GM19351 (cell line): ENCODE measurements around the gene IGDCC3.

Experiments used
- ATAC-seq: cut with Tn5 transposase; IDR thresholded peaks from one replicate; pipeline ENCODE4 v1.9.1; 2021; ENCODE audit warnings: mild to moderate bottlenecking, moderate library complexity; ENCODE audit not compliant: unreplicated experiment

Gene IGDCC3

GRCh38 chr15:65302061-65302460, 75.7 kb downstream of the IGDCC3 start:
- no peak for ATAC-seq

DNA sequence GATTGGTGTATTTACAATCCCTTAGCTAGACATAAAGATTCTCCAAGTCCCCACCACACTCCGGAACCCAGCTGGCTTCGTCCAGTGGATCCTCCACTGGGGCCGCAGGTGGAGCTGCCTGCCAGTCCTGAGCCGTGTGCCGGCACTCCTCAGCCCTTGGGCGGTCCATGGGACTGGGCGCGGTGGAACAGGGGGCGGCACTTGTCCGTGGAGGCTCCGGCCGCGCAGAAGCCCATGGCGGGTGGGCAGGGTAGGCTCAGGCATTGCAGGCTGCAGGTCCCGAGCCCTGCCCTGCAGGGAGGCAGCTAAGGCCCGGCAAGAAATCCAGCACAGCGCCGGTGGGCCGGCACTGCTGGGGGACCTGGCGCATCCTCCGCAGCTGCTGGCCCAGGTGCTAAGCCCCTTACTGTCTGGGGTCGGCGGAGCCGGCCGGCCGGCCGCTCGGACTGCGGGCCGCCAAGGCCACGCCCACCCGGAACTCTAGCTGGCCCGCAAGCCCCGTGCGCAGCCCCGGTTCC, 76.8 kb downstream of the IGDCC3 start:
- no peak for ATAC-seq

DNA sequence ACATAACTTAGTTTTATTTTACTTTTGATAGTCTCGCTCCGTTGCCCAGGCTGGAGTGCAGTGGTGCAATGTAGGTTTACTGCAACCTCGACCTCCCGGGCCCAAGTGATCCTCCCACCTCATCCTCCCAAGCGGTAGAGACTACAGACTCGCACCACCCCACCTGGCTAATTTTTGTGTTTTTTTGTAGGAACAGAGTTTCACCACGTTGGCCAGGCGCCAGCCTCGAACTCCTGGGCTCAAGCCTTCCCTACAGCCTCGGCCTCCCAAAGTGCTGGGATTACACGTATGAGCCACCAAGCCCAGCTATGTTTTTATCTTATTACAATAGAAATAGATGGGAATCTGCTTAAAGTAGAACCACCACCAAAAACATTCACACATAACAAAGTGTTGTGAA, 79.1 kb downstream of the IGDCC3 start:
- ATAC-seq = no peak

DNA sequence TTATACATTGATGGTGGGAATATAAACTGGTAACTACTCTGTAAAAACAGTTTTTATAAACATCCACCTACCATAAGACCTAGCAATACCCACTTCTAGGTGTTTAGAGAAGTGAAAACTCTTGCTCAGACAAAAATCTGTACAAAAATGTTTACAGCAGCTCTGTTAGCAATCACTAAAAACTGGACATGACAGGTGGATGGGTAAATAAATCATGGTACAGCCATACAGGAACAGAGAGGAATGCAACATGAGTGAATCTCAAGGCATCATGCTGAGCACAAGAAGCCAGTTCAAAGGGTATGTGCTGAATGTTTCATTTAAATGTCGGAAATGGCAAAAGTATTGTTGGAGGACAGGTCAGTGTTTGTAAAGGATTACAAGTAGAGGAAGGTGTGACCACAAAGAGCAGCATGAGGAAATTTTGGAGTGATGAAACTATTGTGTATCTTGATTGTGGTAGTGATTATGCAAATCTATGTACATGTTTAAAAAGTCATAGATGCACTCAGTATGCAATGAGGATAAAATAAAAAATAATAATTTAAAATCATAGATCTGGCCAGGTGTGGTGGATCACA, 84.8 kb downstream of the IGDCC3 start:
- ATAC-seq = no peak

DNA sequence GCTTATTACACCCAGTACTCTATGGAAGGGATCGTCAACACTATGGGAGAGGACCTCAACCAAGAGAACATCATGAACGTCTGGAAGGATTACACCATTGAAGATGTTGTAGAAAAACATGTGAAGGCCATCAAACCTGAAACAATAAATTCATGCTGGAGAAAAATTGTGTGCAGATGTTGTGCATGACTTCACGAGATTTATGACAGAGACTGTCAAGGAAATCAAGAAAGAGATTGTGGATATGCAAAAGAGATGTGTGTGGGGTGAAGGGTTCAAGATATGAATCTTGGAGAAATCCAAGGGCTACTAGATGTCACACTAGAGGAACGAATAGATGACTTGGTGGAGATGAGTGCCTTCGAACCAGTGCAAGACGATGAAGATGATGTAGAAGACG, 87.6 kb downstream of the IGDCC3 start:
- ATAC-seq = no peak

DNA sequence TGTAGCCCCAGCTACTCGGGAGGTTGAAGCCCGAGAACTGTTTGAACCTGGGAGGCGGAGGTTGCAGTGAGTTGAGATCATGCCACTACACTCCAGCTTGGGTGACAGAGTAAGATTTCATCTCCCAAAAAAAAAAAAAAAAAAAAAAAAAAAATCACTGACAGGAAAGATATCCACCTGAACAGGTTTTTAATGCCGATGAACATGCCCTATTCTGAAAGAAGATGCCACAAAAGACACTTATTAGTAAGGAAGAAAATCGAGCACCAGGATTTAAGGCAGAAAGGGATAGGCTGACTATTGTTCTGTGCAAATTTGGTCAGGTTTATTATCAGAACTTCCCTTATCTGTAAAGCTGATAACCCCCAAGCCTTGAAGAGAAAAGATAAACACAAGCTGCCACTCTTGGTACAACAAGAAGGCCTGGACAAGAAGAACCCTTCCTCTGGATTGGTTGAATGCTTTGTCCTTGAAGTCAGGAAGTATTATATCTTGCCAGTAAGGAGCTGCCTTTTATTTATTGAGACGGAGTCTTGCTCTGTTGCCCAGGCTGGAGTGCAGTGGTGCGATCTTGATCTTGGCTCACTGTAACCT, 88.4 kb downstream of the IGDCC3 start:
- ATAC-seq = no peak

DNA sequence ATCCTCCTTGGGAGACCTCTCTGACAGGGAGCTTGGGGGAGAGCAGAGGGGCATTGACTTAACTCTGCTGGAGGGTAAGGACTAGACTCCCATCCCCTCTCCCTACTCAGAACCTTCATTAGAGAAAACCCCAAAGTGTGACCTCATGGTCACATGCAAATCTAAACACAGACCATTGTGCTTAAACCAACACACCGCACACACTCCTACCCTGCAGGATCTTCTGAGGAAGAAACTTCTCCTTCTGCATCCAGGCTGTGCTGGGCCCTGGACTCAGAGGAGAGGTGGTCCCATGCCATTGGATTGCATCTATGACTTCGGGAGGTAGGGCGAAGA, 90.3 kb downstream of the IGDCC3 start:
- ATAC-seq = no peak

GRCh38 chr15:65286704-65287519, 90.9 kb downstream of the IGDCC3 start, which contains the start of gene PARP16:
Gene PARP16, minus strand, starts transcription at chr15:65286883. Its CDS starts 457 bp downstream, at chr15:65286426.
- peak; percentile 94 for ATAC-seq

- ATAC-seq = peak; percentile 31
Observed at GRCh38 chr15:65286069-65286703, 91.6 kb downstream of the IGDCC3 start.

DNA sequence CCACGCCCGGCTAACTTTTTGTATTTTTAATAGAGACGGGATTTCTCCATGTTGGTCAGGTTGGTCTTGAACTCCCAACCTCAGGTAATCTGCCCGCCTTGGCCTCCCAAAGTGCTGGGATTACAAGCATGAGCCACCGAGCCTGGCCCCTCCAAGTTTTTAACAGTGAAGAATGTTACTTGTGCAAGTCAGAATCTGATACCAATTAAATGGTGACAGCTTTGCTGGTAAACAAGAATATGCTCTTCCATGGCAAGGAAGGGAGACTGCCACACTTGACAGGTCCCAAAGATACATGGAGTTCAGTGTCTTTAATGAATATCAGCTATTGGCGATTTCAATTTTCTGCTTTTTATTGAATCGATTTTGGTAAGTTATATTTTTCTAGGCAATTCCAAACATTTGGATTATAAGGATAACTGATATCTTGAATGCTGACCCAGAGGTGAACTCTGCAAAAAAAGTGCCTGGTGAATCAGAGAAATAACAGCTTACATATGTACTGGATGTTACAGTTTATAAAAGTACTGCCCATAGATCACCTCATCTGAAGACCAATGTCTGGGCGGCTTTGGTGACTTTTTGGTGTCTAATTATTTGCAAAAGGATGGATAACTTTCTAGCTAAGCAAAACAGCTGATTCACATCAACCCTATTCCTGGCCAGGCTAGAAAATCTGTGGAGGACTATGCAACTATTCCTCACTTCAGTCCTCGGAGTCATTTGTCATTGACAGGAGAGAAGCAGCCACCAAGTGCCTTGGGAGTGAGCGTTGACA, 92.3 kb downstream of the IGDCC3 start:
- no peak for ATAC-seq

- ATAC-seq = no peak
Observed at GRCh38 chr15:65278480-65278879, 99.3 kb downstream of the IGDCC3 start.
